HepG2 (cell line): ENCODE data around the gene NGB. TPM values are rescaled to one million over a fixed set of nuclear protein-coding genes. Genes with fewer than 3 reads are reported as not detected.

Experiments
- ATAC-seq: fragments of 200-7000 bp; cut with Tn5 transposase; 3 replicates; pipeline ENCODE4 v1.9.1; 2020; ENCODE audit warnings: mild to moderate bottlenecking, moderate library complexity
- BruUV-seq: library from RNA; stranded (reverse); fragments of 400-500 nt; replicated peaks from 2 replicates; lab custom pipeline; 2021; lab: Mats Ljungman, UMichigan
- CTCF ChIA-PET: fragments of 300-600 bp; formaldehyde crosslinking; extraction: SDS; loops from one replicate; lab custom pipeline; 2021; ENCODE audit warnings: low total read pairs, inconsistent platforms, low intra/inter-chr PET ratio; lab: Yijun Ruan, JAX
- POLR2A ChIA-PET: fragments of 350-600 bp; sonication (Branson Sonifier 250); formaldehyde crosslinking; loops from one replicate; lab custom pipeline; 2020; ENCODE audit warnings: antibody characterized with exemption, inconsistent platforms; lab: Yijun Ruan, JAX
- DNase-seq: peaks from one replicate; pipeline ENCODE4 v3.0.0-alpha.2; 2015; ENCODE audit warnings: low spot score
- FAIRE-seq: peaks from 3 replicates; lab custom pipeline; 2011; peaks lifted over from hg19 to GRCh38; lab: Jason Lieb, UNC
- H2AFZ ChIP-seq: one replicate; pipeline ENCODE4 v1.6.1; 2011; ENCODE audit warnings: low read length, inconsistent platforms
- H3K27ac ChIP-seq: fragments of 300-600 bp; 3 replicates; pipeline ENCODE4 v1.8.0; 2011; ENCODE audit warnings: mixed run types, mild to moderate bottlenecking, mixed read lengths, low read length, inconsistent platforms; ENCODE audit not compliant: insufficient read depth; ENCODE audit errors: extremely low read length
- H3K27me3 ChIP-seq, 2 experiments: fragments of 200-600 bp in 1 of 2; 2 replicates in 1 of 2; 3 replicates in 1 of 2; pipeline versions ENCODE4 v1.6.0 to v1.8.0; 2011; ENCODE audit warnings: low read length in 2 of 2, mild to moderate bottlenecking in 2 of 2, moderate library complexity in 2 of 2, inconsistent platforms in 1 of 2; ENCODE audit not compliant: insufficient read depth in 2 of 2, control insufficient read depth in 1 of 2
- H3K36me3 ChIP-seq, 2 experiments: fragments of 200-600 bp in 1 of 2; replicated peaks in 1 of 2; 2 replicates in 1 of 2; 3 replicates in 1 of 2; pipeline versions ENCODE4 v1.5.1 to v1.8.0; 2011; ENCODE audit warnings: low read length in 2 of 2, inconsistent platforms in 1 of 2; ENCODE audit not compliant: insufficient read depth in 2 of 2, control insufficient read depth in 1 of 2
- H3K4me1 ChIP-seq: 2 replicates; pipeline ENCODE4 v1.5.1; 2012; ENCODE audit warnings: low read length, inconsistent platforms; ENCODE audit not compliant: insufficient read depth
- H3K4me2 ChIP-seq: 2 replicates; pipeline ENCODE4 v1.6.0; 2011; ENCODE audit warnings: low read depth, low read length, inconsistent platforms
- H3K4me3 ChIP-seq, 3 experiments: fragments of 200-600 bp in 1 of 3; sonication (generic), shearing (Covaris generic) in 1 of 3; replicated peaks in 1 of 3; 2 replicates each; pipeline ENCODE4 v1.5.1; 2011 to 2016; ENCODE audit warnings: low read length in 3 of 3, inconsistent platforms in 2 of 3, low read depth in 2 of 3, mild to moderate bottlenecking in 2 of 3, control low read depth in 1 of 3, mixed read lengths in 1 of 3; ENCODE audit not compliant: insufficient read depth in 1 of 3
- H3K79me2 ChIP-seq: one replicate; pipeline ENCODE4 v1.6.1; 2011; ENCODE audit warnings: low read length, inconsistent platforms; ENCODE audit not compliant: insufficient read depth
- H3K9ac ChIP-seq: 2 replicates; pipeline ENCODE4 v1.6.0; 2011; ENCODE audit warnings: mild to moderate bottlenecking, low read depth, low read length, inconsistent platforms; ENCODE audit not compliant: insufficient read depth
- H3K9me3 ChIP-seq: 2 replicates; pipeline ENCODE4 v1.5.1; 2012; ENCODE audit warnings: mild to moderate bottlenecking, low read length
- H4K20me1 ChIP-seq: 2 replicates; pipeline ENCODE4 v1.6.0; 2011; ENCODE audit warnings: inconsistent platforms, mild to moderate bottlenecking, low read length, moderate library complexity; ENCODE audit not compliant: insufficient read depth
- ARID4A ChIP-seq: sonication (generic); formaldehyde crosslinking; IDR thresholded peaks from 2 replicates; pipeline ENCODE4 v1.5.0; 2020; ENCODE audit warnings: mild to moderate bottlenecking, missing genetic modification reagents, borderline replicate concordance
- ATF1 ChIP-seq: IDR thresholded peaks from 2 replicates; pipeline ENCODE4 v1.6.1; 2016; ENCODE audit warnings: mild to moderate bottlenecking, control low read depth
- ERF ChIP-seq: IDR thresholded peaks from 2 replicates; pipeline ENCODE4 v1.6.1; 2018; ENCODE audit warnings: missing biosample characterization, missing genetic modification reagents
- JUNB ChIP-seq: sonication (generic); formaldehyde crosslinking; IDR thresholded peaks from 2 replicates; pipeline ENCODE4 v1.8.0; 2022; ENCODE audit warnings: missing genetic modification reagents, mild to moderate bottlenecking, borderline replicate concordance
- THAP8 ChIP-seq: sonication (generic); formaldehyde crosslinking; IDR thresholded peaks from 2 replicates; pipeline ENCODE4 v1.5.1; 2020; ENCODE audit warnings: missing genetic modification reagents, mild to moderate bottlenecking, borderline replicate concordance
- ZIK1 ChIP-seq: sonication (generic); formaldehyde crosslinking; IDR thresholded peaks from 2 replicates; pipeline ENCODE4 v1.5.0; 2020; ENCODE audit warnings: mild to moderate bottlenecking, low read depth, missing genetic modification reagents, borderline replicate concordance
- ZKSCAN1 ChIP-seq: fragments of 150-350 bp; IDR thresholded peaks from 2 replicates; pipeline ENCODE4 v1.6.1; 2014; ENCODE audit warnings: low read length
- ZNF335 ChIP-seq: sonication (generic); formaldehyde crosslinking; IDR thresholded peaks from 2 replicates; pipeline ENCODE4 v1.4.0; 2020; ENCODE audit warnings: missing genetic modification reagents
- ZNF883 ChIP-seq: sonication (generic); formaldehyde crosslinking; IDR thresholded peaks from 2 replicates; pipeline ENCODE4 v1.5.1; 2020; ENCODE audit warnings: mild to moderate bottlenecking, missing genetic modification reagents; ENCODE audit errors: not compliant biosample characterization
- WGBS: methylation state at CpG from one replicate; pipeline ENCODE4 v1.1.6; 2017; ENCODE audit warnings: low lambda C conversion rate; 5-methylcytosine and 5-hydroxymethylcytosine counted together
- in situ Hi-C: cut with HindIII; loops from 2 replicates; pipeline ENCODE4 v1.10.0; 2017; ENCODE audit warnings: low pct_unique_long_range_greater_than_20kb; ENCODE audit not compliant: extremely low pct_ligation_motif_present
- intact Hi-C: fragments of 100-400 bp; cut with micrococcal nuclease; formaldehyde crosslinking; loops from one replicate; pipeline ENCODE4 v1.10.0; 2022; ENCODE audit not compliant: unreplicated experiment
- polyA plus RNA-seq, 8 experiments: library from polyadenylated mRNA; depleted of rRNA in 3 of 8; stranded (reverse) in 7 of 8; unstranded in 1 of 8; fragments of >200 nt; fragmentation: Illumina TruSeq in 4 of 8; extraction: Trizol in 4 of 8; gene quantifications; 2 replicates each; pipeline versions ENCODE4 v1.2.1 to v1.2.3, GENCODE V29; 2011 to 2016; ENCODE audit warnings: low read depth in 4 of 8, missing spikeins in 1 of 8, mixed read lengths in 1 of 8; ENCODE audit not compliant: insufficient read depth in 1 of 8
- total RNA-seq, 5 experiments: library from RNA; depleted of rRNA; stranded (reverse); fragments of >200 nt; fragmentation: Illumina TruSeq; extraction: Trizol; gene quantifications; 2 replicates each; pipeline ENCODE4 v1.2.3, GENCODE V29; 2016; ENCODE audit warnings: low read depth in 1 of 5
- TF ChIP-seq, protein P1 (sequence below): IDR thresholded peaks from 2 replicates; pipeline ENCODE4 v1.6.1; 2016; ENCODE audit warnings: low read depth, borderline replicate concordance
- TF ChIP-seq, protein P2 (sequence below): fragments of 450-650 bp; IDR thresholded peaks from 2 replicates; pipeline ENCODE4 v1.6.1; 2016
- TF ChIP-seq, protein P3 (sequence below): sonication (generic); formaldehyde crosslinking; conservative IDR thresholded peaks from 2 replicates; pipeline ENCODE4 v1.4.0; 2020; ENCODE audit warnings: mild to moderate bottlenecking, missing genetic modification reagents, moderate library complexity

Gene NGB
- total and polyA plus RNA-seq, 2 of the 13 experiments (the other 11 are each of a cell fraction or from before 2014, with no cell fraction given) = 0.04 TPM; not detected in 1

DNA sequence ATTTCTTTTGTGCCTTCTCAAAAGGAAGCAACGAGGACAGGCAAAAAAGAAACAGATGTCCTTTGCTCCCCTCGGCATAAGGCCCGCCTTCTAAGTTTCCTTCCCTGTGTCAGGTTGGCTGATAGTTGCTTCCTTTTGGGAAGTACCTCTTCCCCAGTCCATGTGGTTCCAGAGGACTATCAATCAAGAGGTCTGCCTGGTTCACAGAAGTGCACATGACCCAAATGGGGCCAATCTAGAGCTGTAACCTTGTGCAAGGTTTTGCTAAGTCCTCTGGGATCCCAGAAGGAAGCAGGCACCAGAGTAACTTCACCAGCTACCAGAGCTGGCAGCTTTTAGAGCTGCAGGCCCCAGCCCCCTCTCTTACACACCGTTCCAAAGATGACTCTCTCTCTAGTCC lies 46.8 kb downstream of the NGB start (continued):
- TF ChIP-seq ARID4A (CRISPR knock-in tag) (no peak), THAP8 (no peak), ZKSCAN1 (no peak)
- TF ChIP-seq, protein P1, sequence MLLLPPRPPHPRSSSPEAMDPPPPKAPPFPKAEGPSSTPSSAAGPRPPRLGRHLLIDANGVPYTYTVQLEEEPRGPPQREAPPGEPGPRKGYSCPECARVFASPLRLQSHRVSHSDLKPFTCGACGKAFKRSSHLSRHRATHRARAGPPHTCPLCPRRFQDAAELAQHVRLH (CRISPR knock-in tag) = no peak

- no peak overlapping the region for H3K9ac ChIP-seq
- no peaks in the 10 kb centered on the region for H3K36me3 ChIP-seq
- H3K4me1 ChIP-seq = no peaks in the 10 kb centered on the region
- DNase-seq = no peak
- no peaks in the 10 kb centered on the region for H3K79me2 ChIP-seq
- no peak overlapping the region for H3K27ac ChIP-seq
- WGBS = 41% methylated on average over 10 of the region's 10 CpGs
- H4K20me1 ChIP-seq = no peaks in the 10 kb centered on the region
- ChIA-PET POLR2A (no interaction called here), CTCF (no interaction called here)
- H3K4me3 ChIP-seq = no peak overlapping the region
- no peaks in the 10 kb centered on the region for H3K9me3 ChIP-seq
- H2AFZ ChIP-seq = no peak overlapping the region
- BruUV-seq = no TSS peak
- no peak for ATAC-seq
- intact Hi-C loops = no loop called here
- 0 out of 5 replicates have a peak, but pooled peaks cover 0 to 3% of the 10 kb centered on the region in 2 experiments for H3K27me3 ChIP-seq
- FAIRE-seq = no peak
- in situ Hi-C loops = no loop called here
- H3K4me2 ChIP-seq = no peak overlapping the region
- no peak for TF ChIP-seq ATF1
- no peak for TF ChIP-seq ZNF883 (CRISPR knock-in tag)
- no peak for TF ChIP-seq ERF (CRISPR knock-in tag)
- TF ChIP-seq, protein P2, sequence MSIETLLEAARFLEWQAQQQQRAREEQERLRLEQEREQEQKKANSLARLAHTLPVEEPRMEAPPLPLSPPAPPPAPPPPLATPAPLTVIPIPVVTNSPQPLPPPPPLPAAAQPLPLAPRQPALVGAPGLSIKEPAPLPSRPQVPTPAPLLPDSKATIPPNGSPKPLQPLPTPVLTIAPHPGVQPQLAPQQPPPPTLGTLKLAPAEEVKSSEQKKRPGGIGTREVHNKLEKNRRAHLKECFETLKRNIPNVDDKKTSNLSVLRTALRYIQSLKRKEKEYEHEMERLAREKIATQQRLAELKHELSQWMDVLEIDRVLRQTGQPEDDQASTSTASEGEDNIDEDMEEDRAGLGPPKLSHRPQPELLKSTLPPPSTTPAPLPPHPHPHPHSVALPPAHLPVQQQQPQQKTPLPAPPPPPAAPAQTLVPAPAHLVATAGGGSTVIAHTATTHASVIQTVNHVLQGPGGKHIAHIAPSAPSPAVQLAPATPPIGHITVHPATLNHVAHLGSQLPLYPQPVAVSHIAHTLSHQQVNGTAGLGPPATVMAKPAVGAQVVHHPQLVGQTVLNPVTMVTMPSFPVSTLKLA = no peak
- no peak for TF ChIP-seq JUNB (CRISPR knock-in tag)
- TF ChIP-seq, protein P3, sequence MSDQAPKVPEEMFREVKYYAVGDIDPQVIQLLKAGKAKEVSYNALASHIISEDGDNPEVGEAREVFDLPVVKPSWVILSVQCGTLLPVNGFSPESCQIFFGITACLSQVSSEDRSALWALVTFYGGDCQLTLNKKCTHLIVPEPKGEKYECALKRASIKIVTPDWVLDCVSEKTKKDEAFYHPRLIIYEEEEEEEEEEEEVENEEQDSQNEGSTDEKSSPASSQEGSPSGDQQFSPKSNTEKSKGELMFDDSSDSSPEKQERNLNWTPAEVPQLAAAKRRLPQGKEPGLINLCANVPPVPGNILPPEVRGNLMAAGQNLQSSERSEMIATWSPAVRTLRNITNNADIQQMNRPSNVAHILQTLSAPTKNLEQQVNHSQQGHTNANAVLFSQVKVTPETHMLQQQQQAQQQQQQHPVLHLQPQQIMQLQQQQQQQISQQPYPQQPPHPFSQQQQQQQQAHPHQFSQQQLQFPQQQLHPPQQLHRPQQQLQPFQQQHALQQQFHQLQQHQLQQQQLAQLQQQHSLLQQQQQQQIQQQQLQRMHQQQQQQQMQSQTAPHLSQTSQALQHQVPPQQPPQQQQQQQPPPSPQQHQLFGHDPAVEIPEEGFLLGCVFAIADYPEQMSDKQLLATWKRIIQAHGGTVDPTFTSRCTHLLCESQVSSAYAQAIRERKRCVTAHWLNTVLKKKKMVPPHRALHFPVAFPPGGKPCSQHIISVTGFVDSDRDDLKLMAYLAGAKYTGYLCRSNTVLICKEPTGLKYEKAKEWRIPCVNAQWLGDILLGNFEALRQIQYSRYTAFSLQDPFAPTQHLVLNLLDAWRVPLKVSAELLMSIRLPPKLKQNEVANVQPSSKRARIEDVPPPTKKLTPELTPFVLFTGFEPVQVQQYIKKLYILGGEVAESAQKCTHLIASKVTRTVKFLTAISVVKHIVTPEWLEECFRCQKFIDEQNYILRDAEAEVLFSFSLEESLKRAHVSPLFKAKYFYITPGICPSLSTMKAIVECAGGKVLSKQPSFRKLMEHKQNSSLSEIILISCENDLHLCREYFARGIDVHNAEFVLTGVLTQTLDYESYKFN (CRISPR knock-in tag) = no peak
- no peak for TF ChIP-seq ZKSCAN1
- no peak for TF ChIP-seq ZNF335
- TF ChIP-seq ZIK1 (CRISPR knock-in tag) = no peak
Measured at GRCh38 chr14:77222546-77223225, 48.3 kb downstream of the NGB start.
